ENCODE results near the gene KRTAP10-10.
"Not testable (repeated sequence)": the region's sequence is repeated elsewhere in the genome, so short reads cannot be mapped to it uniquely, and the experiment has no call there.

KRTAP10-10 gene

DNA sequence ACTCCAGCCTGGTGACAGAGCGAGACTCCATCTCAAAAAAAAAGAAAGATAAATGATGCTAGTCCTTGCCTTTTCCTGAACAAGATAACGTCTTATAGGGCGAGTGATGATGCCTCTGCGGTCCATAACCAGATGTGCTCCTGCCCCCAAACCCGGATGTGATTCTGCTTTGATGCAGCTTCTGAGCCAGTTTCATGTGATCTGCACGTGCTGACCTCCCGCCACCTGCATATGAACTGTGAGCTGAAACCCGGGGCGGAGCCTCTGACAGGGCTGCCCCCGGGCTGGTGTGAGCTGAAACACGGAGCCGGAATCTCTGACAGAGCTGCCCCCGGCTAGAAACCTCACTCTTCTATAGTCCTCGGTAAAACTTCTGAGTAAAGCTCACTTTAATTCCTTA lies 16.0 kb downstream of the KRTAP10-10 start:
- no peak for DNase-seq (ENCODE audit: low read depth)

DNA sequence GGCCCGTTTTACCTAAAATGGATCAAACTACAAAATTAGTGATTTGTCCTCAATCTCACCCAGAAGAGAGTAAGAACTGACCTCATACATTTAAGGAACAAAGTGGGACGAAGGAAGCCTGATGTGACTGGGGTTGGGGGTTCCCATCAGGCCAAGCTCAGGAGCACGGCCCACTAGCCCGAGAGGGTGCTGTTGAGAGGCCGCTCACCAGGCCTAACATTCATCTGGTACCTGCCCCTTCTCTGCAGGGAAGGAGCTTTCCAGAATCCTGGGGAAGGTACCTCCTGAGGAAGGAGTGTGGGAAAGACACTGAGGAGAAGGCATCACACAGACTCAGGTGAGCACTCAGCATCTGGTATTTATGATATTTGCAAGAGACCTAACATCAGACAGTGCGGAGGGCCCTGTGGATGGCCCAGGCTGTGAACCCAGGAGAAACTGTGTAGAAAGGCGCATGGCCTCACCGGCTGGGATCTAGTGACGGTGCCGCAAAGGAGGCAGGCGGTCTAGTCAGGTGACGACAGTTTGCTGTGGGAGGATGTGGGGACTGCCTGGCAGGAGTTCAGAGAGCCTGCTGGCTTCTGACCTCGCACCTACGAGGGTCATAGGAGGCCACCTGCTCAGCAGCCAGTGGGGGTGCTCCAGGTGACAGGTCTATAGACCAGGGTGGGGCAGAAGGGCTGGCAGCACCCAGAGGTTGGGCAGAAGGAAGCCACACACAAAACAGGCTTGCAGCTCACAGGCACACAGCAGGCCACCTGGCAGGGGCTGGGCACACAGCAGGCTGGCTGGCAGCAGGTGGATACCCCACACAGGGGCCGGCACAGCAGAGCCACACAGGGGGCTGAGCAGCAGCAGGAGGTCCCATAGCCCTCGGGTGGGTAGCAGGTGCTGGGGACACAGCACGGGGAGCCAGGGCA lies 16.8 kb downstream of the KRTAP10-10 start:
- DNase-seq (ENCODE audit: low read depth): peak; percentile 15

DNA sequence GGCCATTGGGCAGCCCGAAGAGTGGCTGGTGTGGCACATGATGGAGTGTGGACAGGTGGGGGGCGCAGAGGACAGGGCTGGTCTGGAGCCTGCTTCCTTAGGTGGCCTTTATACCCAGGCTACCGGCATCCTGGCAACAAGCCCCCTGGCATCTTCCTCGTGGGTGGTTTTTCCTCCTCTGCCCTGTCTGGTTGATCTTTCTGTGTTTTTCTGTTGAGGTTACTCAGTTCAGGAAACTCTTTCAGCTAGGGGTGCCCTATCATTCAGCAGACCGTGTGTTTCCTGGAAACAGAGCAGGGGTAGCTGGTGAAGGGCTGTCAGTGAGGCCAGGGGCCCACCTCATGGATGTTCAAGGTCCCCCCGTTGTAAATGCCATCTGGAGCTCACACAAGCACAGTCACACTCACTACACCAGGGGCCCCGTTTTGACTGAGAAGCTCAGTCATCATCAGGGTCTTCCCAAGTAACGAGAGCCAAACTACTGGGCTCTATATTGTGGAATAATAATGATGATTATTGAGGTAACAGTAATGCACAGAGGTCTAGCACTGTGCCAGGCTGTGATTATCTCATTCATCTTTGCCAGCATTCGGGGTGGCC lies 17.5 kb downstream of the KRTAP10-10 start, which contains the start of gene KRTAP12-4:
Gene KRTAP12-4 (minus strand): TSS at position 84 of the 600 bp plus-strand sequence. CDS start 45 bp downstream, at position 39.
- no peak for DNase-seq (ENCODE audit: low read depth)

DNA sequence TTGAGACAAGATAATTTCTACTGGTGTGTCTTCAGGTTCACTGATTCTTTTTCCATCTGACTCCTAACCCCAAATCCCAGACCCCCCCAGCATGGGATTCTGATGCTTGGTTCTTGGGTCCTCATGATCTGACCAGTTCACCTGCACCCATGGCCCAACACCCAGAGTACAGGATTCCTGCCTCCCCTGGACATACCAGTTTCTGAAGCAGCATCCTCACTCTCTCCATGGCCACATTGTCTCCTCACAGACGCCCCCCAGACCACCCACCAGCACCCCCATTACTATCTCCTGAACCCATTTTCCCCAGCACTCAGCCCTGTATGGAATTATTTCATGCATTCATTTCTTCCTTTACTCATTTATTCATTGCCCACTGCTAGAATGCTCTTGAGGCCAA lies 19.7 kb downstream of the KRTAP10-10 start:
- no peak for DNase-seq (ENCODE audit: low read depth)

DNA sequence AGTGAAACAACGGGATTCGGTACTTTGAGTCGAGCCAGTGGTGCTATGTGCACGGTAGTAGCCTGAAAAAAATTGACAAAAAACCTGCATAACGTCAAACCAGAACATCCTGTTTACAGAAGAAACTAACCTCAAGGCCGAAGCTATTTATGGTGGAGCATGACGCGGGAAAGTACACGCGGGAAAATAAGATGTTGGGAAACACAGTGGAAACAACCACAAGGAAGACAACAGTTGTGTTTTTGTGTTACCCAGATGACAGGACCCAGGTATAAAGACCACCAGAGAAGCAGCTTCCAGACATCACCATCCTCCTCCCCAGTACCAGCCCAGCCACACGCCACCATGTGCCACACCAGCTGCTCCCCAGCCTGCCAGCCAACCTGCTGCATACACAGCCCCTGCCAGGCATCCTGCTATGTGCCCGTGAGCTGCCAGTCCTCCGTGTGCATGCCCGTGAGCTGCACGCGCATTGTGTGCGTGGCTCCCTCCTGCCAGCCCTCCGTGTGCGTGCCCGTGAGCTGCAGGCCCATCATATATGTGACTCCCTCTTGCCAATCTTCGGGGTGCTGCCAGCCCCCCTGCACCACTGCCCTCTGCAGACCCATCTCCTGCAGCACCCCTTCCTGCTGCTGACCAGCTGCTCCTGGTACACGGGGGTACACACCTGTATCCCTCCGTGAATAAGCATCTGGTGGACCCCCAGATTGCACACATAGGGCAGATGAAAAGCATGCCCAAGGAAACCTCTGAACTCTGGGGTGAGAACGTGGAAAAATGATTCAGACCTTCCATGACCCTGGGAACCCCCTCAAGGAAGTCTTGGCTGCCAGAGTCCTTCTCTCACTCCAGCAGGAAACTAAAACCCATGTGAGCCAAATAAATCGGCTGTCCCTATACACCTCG lies 20.7 kb downstream of the KRTAP10-10 start, which contains the start of gene KRTAP12-3:
Gene KRTAP12-3 (plus strand): TSS at position 298 of the 906 bp plus-strand sequence. CDS start 48 bp downstream, at position 346.
- DNase-seq (ENCODE audit: low read depth): no peak

DNA sequence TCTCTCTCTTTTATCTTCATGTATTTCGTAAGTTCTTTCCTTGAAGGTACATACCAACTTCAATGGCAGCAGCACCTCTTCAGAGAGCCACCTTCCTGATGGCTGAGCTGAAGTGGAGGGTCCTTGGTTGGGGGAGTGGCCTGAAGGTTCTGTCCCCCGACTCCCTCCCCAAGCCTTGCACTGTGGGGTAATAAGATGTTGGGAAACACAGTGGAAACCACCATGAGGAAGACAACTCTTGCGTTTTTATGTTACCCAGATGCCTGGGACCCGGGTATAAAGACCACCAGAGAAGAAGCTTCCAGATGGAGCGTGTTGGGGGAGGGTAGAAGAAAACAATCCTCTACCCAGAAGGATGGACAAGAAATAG lies 21.4 kb downstream of the KRTAP10-10 start:
- no peak for DNase-seq (ENCODE audit: low read depth)

DNA sequence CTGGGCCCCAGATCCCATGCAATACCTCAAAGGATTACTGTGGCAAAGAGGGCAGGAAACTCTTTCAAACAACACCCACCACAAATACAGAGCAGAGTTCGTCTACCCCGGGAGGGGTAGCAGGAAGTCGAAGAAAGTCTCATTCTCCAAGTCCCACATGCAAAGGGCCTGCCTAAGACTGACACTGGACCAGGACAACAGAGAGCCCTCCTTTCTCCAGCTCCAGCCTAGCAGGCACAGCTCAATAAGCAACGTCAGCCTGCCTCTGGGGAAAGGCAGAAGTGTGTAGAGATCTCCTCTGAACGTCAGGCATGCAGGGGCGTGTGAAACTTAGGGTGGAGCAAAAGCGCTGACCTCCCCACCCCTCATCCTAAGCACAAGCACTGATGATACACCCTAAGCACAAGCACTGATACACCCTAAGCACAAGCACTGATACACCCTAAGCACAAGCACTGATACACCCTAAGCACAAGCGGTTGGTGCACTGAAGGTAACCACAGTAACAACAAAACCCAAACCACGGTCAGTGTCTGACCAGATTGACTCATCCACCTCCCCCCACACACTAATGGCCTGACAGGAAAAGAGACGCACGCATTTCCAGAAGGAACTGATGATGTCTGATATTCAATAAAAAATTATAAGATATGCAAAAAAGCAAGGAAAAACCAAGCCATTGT lies 21.9 kb downstream of the KRTAP10-10 start:
- DNase-seq (ENCODE audit: low read depth): no peak

DNA sequence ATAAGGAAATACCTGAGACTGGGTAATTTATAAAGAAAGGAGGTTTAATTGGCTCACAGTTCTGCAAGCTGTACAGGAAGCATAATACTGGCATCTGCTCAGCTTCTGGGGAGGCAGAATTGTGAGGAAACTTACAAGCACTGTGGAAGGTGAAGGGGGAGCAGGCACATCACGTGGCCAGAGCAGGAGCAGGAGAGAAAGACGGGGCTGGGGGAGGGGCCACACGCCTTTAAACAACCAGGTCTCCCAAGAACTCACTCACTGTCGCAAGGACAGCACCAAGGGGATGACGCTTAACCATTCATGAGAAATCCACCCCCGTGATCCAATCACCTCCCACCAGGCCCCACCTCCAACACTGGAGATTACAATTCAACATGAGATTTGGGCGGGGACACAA lies 24.4 kb downstream of the KRTAP10-10 start:
- not testable (repeated sequence) for DNase-seq (ENCODE audit: low read depth)

DNA sequence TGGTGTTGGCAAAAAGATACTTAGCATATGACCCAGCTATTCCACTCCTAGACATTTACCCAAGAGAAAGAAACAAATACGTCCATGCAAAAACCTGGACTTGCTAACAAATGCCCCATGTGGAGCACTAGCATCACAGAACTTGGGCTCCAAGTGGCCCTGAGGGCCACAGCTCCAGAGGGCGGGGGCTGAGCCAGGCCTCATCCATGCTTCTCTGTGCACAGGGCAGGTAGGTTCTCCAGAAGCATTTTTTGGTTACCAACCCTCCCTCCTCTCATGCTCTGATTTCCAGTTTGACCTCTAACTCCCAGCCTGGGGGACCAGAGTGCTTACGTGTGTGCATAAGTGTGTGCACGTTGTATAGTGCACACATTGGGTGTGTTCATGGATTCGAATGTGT lies 27.5 kb downstream of the KRTAP10-10 start:
- no peak for DNase-seq (ENCODE audit: low read depth)

DNA sequence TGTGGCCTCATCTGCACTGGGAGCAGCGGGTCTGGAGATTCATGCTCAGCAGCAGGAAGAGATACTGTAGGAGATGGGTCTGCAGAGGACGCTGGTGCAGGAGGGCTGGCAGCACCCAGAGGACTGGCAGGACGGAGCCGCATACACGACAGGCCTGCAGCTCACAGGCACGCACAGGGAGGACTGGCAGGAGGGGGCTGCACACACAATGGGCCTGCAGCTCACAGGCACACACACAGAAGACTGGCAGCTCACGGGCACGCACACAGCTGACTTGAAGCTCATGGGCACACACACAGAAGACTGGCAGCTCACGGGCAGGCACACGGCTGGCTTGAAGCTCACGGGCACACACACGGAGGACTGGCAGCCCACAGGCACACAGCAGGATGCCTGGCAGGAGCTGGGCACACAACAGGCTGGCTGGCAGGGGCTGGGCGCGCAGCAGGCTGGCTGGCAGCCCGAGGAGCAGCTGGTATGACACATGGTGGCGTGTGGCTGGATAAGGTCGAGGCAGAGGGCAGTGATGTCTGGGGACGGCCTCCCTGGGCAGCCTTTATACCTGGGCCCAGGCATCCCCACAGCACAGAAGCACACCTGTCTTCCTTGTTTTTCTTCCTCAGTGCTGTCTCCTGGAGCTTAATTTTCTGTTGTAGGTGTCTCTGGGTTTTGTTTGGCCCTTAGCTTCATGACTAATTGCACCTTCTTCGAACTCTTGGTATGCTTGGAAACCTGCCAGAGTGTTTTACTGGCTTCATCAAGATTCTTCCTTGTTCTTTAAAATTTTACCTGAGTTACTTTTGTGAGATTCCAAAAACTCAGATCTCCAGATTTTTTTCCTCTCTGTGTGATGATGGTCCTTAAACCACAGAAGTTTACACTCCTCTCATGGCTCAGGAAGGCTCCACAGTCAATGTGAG lies 29.5 kb downstream of the KRTAP10-10 start, which contains the start of gene KRTAP12-2:
Gene KRTAP12-2 (minus strand): TSS at position 527 of the 920 bp plus-strand sequence. CDS start 41 bp downstream, at position 486.
- no peak for DNase-seq (ENCODE audit: low read depth)

DNA sequence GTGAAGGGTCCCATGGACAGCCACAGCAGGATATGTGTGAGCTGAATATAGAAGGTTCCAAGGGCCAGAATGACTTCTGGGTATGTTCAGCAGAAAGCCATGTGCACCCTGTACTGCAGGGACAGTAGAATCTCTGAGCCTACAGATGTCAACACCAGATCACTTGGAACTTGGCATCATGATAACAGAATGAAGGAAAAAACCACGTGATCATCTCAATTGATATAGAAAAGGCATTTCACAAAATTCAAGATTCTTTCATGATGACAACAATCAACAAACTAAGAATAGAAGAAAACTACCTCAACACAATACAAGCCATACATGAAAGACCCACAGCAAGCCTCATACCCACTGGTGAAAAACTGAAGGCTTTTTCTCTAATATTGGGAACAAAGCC lies 30.5 kb downstream of the KRTAP10-10 start:
- DNase-seq (ENCODE audit: low read depth): no peak

DNA sequence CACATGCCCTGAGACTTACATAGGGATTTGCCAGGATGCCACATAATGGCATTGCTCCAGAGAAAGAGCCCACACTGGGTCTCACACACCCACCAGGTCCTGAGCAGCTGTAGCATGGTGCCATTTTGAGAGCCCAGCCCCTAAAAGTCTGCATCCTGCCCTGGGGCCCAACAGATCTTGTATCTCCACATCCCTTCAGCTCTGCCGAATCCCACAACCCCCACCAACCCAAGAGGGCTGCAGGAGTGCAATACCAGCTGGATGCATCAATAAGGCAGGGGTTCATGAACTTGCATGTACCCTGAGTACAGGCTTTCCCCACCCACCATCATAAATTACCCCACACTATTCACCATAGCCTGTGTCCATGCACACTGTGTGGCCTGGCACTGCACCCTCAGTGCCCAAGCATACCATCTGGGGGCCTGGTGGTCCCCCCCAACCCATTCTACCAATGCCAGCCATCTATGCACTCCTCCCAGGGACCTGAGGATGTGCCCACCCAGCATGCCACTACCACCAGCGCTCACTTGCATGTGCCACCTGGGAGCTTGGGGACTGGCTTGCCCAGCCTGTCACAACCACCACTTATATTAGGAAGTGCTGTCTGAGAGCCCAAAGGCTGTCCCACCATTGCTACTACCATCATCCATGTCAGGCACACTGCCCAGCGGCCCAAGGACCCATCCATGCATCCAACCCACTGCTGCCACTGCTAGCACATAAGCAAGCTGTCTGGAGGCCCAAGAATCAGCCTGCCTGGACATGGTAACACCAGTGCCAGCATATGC lies 33.7 kb downstream of the KRTAP10-10 start:
- DNase-seq (ENCODE audit: low read depth): no peak

DNA sequence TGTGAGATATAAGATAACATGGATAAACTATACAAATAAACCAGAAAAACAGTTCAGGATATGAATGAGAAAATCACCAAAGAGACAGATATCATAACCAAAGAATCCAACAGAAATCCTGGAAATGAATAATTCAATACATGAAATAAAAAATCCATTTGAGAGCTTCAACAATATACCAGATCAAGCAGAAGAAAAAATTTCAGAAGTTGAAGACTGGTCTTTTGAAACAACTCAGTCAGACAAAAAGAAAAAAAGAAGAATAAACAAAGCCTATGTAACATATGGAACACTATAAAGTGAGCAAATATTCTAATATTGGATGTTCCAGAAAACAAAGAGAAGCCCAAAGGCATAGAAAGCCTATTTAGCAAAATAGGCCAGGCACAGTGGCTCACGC lies 34.8 kb downstream of the KRTAP10-10 start:
- DNase-seq (ENCODE audit: low read depth): no peak

DNA sequence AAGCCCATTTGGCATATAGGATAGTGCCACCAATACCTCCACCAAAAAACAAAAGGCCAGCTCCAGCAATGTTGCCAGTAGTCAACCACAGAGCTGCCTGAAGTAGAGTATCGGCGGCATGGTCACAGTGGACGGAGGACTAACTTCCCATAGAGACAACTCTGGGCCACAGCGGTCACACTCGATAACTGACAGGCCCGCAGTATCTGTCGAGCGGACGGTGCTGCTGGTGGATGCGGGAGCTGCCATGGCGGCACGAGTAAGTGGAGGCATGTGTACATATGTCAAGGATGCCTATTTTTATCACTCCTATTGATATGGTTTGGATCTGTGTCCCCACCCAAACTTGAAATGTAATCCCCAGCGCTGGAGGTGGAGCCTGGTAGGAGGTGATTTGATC lies 40.7 kb downstream of the KRTAP10-10 start:
- DNase-seq (ENCODE audit: low read depth): no peak

DNA sequence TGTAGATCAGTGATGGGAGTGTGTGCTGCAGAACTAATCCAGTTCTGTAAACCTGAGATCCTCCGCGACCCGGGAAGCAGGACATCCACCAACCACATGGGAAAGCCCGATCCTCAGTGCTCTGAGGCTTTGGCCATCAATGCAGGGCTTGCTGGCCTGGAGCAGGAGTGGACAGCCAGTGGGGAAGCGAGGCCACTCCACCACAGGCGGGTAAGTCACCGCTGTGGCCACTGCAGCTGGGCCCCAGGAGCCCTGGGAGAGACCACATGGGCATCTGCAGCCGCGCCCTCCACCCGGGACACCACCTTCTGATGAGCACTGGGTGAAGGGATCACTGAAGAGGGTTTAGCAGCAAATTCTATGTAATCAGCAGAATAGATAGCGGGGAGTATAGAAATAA lies 44.0 kb downstream of the KRTAP10-10 start:
- DNase-seq (ENCODE audit: low read depth): no peak

DNA sequence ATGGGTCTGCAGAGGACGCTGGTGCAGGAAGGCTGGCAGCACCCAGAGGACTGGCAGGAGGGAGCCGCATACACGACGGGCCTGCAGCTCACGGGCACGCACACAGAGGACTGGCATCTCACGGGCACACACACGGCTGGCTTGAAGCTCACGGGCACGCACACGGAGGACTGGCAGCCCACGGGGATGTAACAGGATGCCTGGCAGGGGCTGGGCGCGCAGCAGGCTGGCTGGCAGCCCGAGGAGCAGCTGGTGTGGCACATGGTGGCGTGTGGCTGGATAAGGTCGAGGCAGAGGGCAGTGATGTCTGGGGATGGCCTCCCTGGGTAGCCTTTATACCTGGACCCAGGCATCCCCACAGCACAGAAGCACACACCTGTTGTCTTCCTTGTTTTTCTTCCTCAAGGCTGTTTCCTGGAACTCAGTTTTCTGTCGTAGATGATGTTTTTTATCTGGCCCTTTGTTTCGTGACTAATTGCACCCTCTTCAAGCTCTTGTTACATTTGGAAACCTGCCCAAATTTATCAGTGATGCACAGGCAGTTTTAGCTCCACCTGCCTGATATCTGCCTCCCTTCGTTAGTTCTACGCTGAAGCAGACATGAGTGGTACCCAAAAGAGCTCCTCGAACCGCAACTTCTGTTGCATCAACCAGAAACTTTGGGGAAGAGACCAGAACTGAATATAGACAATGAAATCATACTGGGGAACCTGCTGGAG lies 44.9 kb downstream of the KRTAP10-10 start, which contains the start of gene KRTAP12-1:
Gene KRTAP12-1 (minus strand): TSS at position 303 of the 719 bp plus-strand sequence. CDS start 40 bp downstream, at position 263.
- DNase-seq (ENCODE audit: low read depth): no peak

DNA sequence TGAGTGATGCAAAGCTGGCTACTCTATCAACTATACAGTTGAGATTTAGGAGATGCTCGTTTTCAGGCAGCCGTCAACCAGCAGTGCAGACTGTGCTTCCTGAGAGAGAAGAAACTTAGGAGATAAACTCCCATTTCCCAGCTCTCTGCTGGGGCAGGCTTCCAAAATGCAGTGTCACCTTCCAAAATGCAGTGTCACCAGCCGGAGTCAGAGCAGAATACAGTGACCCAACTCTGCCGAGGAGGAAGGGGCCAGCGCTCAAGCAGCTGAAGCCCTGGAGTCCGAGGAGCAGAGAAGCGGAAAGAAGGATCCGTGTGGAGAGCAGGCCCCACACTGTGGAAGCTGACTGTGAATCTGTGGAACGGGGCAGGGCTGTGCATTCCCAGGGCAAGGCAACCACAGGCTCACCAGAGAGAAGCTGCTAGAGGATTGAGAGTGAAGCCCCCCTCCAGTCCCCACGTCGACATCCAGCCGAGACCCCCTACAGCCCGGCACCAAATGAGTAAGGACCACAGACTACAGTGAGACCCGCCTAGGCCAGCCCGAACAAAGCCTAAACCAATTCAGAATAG lies 45.5 kb downstream of the KRTAP10-10 start:
- no peak for DNase-seq (ENCODE audit: low read depth)

DNA sequence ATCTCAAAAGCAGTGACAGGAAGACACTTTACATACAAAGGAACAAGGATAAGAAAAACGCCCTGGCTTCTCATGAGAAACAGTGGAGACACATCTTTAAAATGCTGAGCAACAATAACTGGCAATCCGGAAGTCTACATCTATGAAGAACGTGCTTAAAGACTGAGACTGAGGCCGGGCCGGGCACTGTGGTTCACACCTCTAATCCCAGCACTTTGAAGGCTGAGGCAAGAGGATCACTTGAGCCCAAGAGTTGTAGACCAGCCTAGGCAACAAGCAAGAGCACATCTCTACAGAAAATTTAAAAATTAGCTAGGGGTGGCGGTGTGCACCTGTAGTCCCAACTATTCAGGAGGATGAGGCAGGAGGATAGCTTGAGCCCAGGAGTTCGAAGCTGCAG lies 46.9 kb downstream of the KRTAP10-10 start:
- no peak for DNase-seq (ENCODE audit: low read depth)
